Suppressor macrophage treated with lipopolysaccharide for 4 hours (primary cell): ENCODE measurements around the gene FDCSP.
"Not testable (repeated sequence)": the region's sequence is repeated elsewhere in the genome, so short reads cannot be mapped to it uniquely, and the experiment has no call there.

ENCODE experiments used
- DNase-seq: peaks from one replicate; pipeline ENCODE4 v3.0.0-alpha.2; 2020

FDCSP gene

GRCh38 chr4:70225824-70226223 is at the start of gene FDCSP:
TSS of gene FDCSP (plus strand) at chr4:70226124. CDS start at chr4:70231195, 5,071 bp downstream.
- no peak for DNase-seq

- DNase-seq: no peak
Measured at GRCh38 chr4:70177090-70177489, 48.8 kb upstream of the FDCSP start.

- no peak for DNase-seq
Measured at GRCh38 chr4:70178075-70178660, 47.8 kb upstream of the FDCSP start.

GRCh38 chr4:70179811-70180210 is 46.1 kb upstream of the FDCSP start:
- no peak for DNase-seq

- DNase-seq: no peak
Measured at GRCh38 chr4:70181864-70182263, 44.1 kb upstream of the FDCSP start.

GRCh38 chr4:70182517-70183167 is 43.3 kb upstream of the FDCSP start:
- no peak for DNase-seq

- DNase-seq: peak; percentile 43
Measured at GRCh38 chr4:70183168-70183939, 42.6 kb upstream of the FDCSP start.

GRCh38 chr4:70183940-70184246 is 42.0 kb upstream of the FDCSP start:
- no peak for DNase-seq

GRCh38 chr4:70187216-70187615 is 38.7 kb upstream of the FDCSP start:
- DNase-seq: no peak

GRCh38 chr4:70190579-70190978 is 35.3 kb upstream of the FDCSP start:
- DNase-seq: no peak

- no peak for DNase-seq
Measured at GRCh38 chr4:70191647-70192046, 34.3 kb upstream of the FDCSP start.

- no peak for DNase-seq
Measured at GRCh38 chr4:70192895-70193294, 33.0 kb upstream of the FDCSP start.

GRCh38 chr4:70195425-70195824 is 30.5 kb upstream of the FDCSP start, which contains the start of gene ODAM:
TSS of gene ODAM (plus strand) at chr4:70195725. CDS start at chr4:70196544, 819 bp downstream.
- no peak for DNase-seq

GRCh38 chr4:70196857-70197256 is 29.1 kb upstream of the FDCSP start:
- DNase-seq: no peak

- DNase-seq: no peak
Measured at GRCh38 chr4:70197842-70198241, 28.1 kb upstream of the FDCSP start.

- DNase-seq: no peak
Measured at GRCh38 chr4:70203601-70204000, 22.3 kb upstream of the FDCSP start.

- not testable (repeated sequence) for DNase-seq
Measured at GRCh38 chr4:70212752-70213151, 13.2 kb upstream of the FDCSP start.

GRCh38 chr4:70216109-70216508 is 9.8 kb upstream of the FDCSP start:
- DNase-seq: not testable (repeated sequence)

- not testable (repeated sequence) for DNase-seq
Measured at GRCh38 chr4:70216550-70216949, 9.4 kb upstream of the FDCSP start.

GRCh38 chr4:70221389-70221788 is 4.5 kb upstream of the FDCSP start:
- not testable (repeated sequence) for DNase-seq

- not testable (repeated sequence) for DNase-seq
Measured at GRCh38 chr4:70221818-70222217, 4.1 kb upstream of the FDCSP start.

GRCh38 chr4:70236125-70236524 is 10.2 kb downstream of the FDCSP start:
- DNase-seq: no peak

GRCh38 chr4:70239131-70239883 is 13.4 kb downstream of the FDCSP start:
- no peak for DNase-seq
